Measurements from ENCODE around the gene CCR9. TPM values are rescaled to one million over a fixed set of nuclear protein-coding genes. Genes with fewer than 3 reads are reported as not detected.

The CCR9 gene
- total and polyA plus RNA-seq, 2 experiments from 2014 or later: not detected

DNA sequence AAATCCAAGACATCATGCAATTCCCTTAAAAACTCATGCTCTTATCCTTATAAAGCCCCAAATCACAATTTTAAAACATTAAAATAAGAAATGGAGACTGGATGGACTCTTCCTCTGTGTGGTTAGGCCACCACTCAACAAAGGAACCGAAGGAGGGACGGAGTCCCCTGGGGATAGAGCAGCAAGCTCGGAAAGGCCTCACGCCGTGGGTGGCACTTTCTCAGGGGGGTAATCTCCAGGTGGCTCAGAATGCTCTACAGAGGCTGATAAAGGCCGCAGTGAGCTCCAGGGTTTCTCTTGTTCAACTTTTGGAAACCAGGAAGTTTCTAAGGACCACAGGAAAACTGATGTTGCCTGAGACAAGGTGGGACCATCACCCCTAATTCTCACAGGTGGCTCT, 23.2 kb downstream of the CCR9 start:
- no peak for TF ChIP-seq STAT1 (IDR thresholded peaks at IDR 0.05; ENCODE audit: unreplicated experiment)
- TF ChIP-seq ZNF331 (CRISPR knock-in tag; IDR thresholded peaks at IDR 0.05; ENCODE audit: low read depth): no peak
- TF ChIP-seq ZNF114 (CRISPR knock-in tag; IDR thresholded peaks at IDR 0.05): no peak
- TF ChIP-seq EZH2 (IDR thresholded peaks at IDR 0.05; ENCODE audit: low read depth, unreplicated experiment): no peak
- TF ChIP-seq ETS1 (IDR thresholded peaks at IDR 0.05): no peak
- TF ChIP-seq, protein P1, sequence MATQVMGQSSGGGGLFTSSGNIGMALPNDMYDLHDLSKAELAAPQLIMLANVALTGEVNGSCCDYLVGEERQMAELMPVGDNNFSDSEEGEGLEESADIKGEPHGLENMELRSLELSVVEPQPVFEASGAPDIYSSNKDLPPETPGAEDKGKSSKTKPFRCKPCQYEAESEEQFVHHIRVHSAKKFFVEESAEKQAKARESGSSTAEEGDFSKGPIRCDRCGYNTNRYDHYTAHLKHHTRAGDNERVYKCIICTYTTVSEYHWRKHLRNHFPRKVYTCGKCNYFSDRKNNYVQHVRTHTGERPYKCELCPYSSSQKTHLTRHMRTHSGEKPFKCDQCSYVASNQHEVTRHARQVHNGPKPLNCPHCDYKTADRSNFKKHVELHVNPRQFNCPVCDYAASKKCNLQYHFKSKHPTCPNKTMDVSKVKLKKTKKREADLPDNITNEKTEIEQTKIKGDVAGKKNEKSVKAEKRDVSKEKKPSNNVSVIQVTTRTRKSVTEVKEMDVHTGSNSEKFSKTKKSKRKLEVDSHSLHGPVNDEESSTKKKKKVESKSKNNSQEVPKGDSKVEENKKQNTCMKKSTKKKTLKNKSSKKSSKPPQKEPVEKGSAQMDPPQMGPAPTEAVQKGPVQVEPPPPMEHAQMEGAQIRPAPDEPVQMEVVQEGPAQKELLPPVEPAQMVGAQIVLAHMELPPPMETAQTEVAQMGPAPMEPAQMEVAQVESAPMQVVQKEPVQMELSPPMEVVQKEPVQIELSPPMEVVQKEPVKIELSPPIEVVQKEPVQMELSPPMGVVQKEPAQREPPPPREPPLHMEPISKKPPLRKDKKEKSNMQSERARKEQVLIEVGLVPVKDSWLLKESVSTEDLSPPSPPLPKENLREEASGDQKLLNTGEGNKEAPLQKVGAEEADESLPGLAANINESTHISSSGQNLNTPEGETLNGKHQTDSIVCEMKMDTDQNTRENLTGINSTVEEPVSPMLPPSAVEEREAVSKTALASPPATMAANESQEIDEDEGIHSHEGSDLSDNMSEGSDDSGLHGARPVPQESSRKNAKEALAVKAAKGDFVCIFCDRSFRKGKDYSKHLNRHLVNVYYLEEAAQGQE (IDR thresholded peaks at IDR 0.05; ENCODE audit: unreplicated experiment): no peak
- TF ChIP-seq ZNF462 (CRISPR knock-in tag; IDR thresholded peaks at IDR 0.05): no peak
- TF ChIP-seq JUNB (IDR thresholded peaks at IDR 0.05; ENCODE audit: unreplicated experiment): no peak
- TF ChIP-seq POLR2AphosphoS5 (IDR thresholded peaks at IDR 0.05; ENCODE audit: low read depth): no peak
- TF ChIP-seq NANOG (IDR thresholded peaks at IDR 0.05; ENCODE audit: borderline replicate concordance): no peak
- TF ChIP-seq EZH2phosphoT487 (IDR thresholded peaks at IDR 0.05; ENCODE audit: unreplicated experiment): no peak
- TF ChIP-seq, protein P2, sequence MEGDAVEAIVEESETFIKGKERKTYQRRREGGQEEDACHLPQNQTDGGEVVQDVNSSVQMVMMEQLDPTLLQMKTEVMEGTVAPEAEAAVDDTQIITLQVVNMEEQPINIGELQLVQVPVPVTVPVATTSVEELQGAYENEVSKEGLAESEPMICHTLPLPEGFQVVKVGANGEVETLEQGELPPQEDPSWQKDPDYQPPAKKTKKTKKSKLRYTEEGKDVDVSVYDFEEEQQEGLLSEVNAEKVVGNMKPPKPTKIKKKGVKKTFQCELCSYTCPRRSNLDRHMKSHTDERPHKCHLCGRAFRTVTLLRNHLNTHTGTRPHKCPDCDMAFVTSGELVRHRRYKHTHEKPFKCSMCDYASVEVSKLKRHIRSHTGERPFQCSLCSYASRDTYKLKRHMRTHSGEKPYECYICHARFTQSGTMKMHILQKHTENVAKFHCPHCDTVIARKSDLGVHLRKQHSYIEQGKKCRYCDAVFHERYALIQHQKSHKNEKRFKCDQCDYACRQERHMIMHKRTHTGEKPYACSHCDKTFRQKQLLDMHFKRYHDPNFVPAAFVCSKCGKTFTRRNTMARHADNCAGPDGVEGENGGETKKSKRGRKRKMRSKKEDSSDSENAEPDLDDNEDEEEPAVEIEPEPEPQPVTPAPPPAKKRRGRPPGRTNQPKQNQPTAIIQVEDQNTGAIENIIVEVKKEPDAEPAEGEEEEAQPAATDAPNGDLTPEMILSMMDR (conservative IDR thresholded peaks at IDR 0.05; ENCODE audit: low read depth in 2 of 2): no peak
- TF ChIP-seq CREB1 (CRISPR knock-in tag; IDR thresholded peaks at IDR 0.05; ENCODE audit: low read depth): no peak
- no peak overlapping the region for H2AFZ ChIP-seq
- Mint-ChIP-seq H3K27me3 (ENCODE audit: insufficient read depth, low read depth, poor library complexity) (peaks cover 9% of the 10 kb centered on the region), H3K4me1 (no peaks in the 10 kb centered on the region), H3K36me3 (ENCODE audit: low read depth) (no peaks in the 10 kb centered on the region), H3K4me3 (no peak overlapping the region), H3K27ac (no peak overlapping the region), H3K9me3 (no peaks in the 10 kb centered on the region)
- no peaks in the 10 kb centered on the region for H3K36me3 ChIP-seq (ENCODE audit: insufficient read depth)
- H3K4me3 ChIP-seq: no peak overlapping the region
- no peaks in the 10 kb centered on the region for H3K79me2 ChIP-seq (replicated peaks; ENCODE audit: insufficient read depth)
- H3K27ac ChIP-seq (ENCODE audit: low read depth): no peak overlapping the region
- no peaks in the 10 kb centered on the region for H3F3A ChIP-seq (replicated peaks; ENCODE audit: low read depth)
- no peaks in the 10 kb centered on the region for H4K20me1 ChIP-seq (replicated peaks; ENCODE audit: insufficient read depth)
- H3K27me3 ChIP-seq (ENCODE audit: insufficient read depth): no peaks in the 10 kb centered on the region
- no peak for DNase-seq (ENCODE audit: low spot score)
- H3K4me1 ChIP-seq (ENCODE audit: insufficient read depth): no peaks in the 10 kb centered on the region
- H3K9me2 ChIP-seq (ENCODE audit: insufficient read depth): peaks cover 4% of the 10 kb centered on the region; the same call in 1 of the 2 replicates
- no peak for ATAC-seq
- H3K4me2 ChIP-seq: no peak overlapping the region

All from GM23338 (cell line).